HCEC 1CT (cell line): Measurements from ENCODE around the gene PFDN1.

Source experiments
- DNase-seq: peaks from one replicate; pipeline ENCODE4 v3.0.0-alpha.2; 2017

The PFDN1 gene

DNA sequence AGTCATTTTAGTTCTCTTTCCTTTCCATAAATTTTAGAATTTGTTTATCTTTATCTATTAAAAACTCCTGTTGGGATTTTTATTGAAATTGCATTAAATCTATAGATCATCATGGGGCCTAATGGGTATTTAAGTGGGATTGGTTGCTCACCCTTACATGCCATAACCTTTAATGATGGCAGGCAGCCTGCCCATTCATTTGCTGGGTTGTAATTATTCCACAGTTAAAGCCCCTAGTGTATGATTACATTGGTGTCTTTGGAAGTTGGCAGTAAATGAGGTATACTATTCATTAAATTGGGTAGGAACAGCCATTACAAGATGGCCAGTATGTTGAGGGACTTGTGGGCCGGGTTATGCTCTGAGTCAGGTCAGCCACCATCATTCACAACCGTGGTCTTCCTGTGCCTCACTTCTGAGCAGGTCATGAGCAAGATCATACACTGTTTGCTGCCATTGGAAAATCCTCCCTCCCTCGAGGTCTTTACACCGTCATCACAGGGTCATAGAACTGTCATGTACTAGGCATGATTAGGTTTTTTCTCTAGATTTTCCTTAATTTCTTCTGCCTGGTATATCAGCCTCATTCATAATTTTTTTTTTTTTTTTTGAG, 68.4 kb downstream of the PFDN1 start:
- no peak for DNase-seq

DNA sequence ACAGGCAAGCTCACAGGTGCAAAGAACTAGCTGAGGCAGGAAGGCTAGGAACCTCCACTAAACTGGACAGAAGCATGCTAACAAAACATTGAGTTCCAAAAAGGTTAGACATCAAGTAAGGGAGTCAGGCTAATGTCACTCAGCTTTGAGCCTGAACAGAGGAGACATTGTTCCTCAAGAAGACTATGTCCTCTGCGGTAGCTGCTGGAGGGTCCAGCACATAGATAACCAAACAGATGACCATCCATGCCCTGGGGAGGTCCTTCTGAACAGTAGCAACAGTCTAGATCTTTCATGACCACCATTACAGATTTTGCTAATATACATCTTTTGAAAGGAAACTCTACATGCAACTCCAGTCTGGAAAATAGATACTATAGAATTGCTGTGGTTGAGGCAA, 70.2 kb downstream of the PFDN1 start:
- DNase-seq: no peak

DNA sequence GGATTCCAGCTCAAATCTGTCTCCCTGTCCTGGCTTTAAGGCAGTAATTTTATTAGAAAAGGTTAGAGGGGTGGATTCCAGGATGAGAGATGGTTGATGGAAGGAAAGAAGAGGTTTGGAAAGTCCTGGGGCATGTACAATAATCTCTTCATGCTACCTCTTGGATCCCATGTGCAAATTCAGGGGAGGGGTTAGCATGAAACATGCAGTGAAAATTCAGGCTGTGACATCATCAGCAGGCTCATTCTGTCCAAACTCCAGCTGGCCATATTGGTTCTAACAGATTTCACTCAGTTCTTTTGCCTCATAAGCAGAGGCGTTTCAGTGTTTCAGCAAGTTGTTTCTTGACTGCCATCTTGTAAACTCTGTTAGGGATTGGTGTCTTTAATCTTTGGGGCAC, 72.5 kb downstream of the PFDN1 start:
- no peak for DNase-seq

DNA sequence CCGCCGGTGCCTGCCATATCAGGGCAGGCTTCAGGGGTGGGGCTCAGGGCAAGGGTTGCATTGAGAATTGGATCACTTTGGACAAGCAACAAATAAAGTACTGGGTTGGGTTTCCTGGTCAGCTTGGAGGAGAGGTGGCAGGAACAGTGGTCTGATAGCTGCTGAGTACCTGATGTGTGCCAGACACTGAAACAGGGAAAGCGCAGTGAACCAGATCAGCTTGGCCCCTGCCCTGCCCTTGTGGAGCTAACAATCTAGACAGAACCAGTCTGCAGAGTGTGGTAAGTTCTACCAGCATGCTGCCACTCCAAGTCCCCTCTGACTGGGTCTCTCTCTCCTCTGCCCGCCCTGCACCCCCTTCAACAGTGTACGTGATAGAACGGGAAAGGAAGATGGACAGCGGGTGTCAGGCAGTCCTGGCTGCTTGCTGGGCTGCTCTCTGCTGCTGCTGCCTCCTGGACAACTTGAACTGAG, 74.5 kb downstream of the PFDN1 start:
- no peak for DNase-seq

DNA sequence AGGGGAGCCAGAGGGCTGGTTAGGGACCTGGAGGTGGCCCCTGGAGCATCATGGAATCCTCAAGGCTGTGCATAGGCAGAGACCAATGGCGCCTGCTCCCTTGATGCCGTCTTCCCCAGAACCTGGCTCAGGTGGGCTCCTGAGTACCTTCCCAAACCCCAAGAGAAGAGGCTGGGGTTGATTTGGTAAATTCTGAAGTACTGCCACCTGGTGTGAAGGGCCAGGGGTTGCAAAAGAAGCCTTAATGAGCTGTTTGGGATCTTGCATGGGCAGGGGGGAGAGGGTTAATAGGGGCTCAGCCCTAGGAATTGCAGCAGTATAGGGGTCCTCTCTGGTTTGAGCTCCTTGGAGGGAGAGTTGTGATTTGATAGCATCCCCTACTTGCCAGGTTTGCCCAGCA, 75.9 kb downstream of the PFDN1 start:
- no peak for DNase-seq

DNA sequence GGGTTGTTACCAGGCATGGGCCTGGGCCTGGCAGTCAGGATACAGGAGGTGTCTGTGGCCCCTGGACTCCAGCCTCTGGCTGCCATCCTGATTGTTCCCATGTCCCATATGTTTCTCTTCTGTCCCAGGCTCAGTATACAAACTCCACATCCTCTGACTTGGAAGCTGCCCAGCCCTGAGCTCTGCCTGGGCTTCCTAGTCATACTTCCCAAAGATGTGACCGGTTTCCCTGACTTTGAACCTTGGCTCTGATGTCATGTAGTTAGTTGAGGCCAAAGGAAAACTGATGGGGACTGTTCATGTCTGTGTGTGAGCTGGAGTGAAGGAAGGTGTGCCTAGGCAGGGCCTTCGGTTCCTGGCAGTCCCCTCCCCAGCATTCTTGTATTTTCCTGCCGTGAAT, 77.5 kb downstream of the PFDN1 start:
- no peak for DNase-seq

DNA sequence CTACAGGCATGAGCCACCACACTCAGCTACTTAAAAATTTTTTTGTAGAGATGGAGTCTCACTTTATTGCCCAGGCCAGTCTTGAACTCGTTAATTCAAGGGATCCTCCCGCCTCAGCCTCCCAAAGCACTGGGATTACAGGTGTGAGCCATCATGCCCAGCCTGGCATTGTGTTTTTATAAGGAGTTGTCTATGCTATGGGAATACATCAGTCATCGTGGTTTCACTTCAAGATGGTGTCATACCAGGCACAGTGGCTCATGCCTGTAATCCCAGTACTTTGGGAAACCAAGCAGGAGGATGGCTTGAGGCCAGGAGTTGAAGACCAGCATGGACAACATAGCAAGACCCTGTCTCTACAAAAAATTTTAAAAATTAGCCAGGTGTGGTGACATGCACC, 78.2 kb downstream of the PFDN1 start:
- DNase-seq: no peak

DNA sequence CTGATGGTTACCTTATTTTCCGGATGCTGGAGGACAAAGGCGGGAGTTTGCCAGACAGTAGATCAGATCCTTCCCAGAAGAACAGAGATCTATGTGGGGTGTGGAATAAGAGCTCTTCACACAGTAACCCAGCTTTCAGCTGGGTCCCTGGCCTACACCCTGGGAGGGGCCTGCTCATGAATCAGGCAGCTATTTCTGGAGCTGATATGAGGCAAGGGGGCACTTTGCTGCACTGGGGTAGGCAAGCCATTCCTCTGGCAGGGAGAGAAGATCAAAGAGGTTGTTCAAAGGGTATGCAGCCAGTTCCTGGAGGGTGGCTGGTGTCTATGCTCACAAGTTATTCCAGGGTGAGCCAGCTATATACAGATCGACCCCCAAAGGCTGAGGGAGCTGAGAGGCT, 79.3 kb downstream of the PFDN1 start:
- no peak for DNase-seq

DNA sequence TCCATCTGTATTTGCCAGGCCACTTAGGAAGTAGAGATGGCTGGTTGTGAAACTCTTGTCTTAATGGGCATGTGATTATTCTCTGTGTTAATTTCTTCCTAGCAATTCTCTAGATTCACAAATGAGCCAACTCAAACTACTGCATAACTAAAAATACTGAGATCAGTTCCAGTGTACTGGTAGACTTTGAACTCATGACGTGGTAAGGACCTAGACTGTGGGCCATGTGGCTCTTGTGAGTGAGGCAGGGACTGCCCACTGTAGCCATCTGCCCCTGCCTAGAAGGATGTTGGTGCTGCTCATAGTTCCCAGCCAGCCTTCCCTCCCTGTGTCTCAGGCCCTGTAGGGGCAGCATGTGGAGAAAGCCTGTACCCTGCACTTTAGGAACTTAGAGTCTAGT, 80.5 kb downstream of the PFDN1 start:
- DNase-seq: no peak

DNA sequence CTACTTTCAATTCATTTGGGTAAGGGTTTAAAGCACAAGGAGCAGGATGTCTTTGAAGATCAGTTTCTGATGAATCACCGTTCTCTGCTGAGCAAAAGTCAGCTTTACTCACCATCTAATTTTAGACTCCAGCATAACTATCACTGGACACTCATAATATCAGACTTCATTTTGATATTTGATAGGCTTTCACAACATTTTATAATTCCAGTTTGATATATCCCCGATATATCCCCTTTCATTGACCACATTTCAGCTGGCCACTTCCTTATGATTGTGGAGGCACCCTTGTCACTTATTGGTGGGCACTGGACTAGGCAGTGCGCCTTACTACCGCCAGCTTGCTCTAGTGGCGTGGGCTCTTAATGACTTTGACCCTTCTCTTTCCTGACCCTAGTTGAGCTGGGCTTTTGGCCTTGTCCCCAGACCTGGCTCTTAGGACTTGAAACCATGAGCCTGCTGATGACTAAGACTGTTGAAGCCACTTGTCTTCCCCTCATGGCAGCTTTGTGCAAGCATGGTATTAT, 81.1 kb downstream of the PFDN1 start:
- peak; percentile 91 for DNase-seq

DNA sequence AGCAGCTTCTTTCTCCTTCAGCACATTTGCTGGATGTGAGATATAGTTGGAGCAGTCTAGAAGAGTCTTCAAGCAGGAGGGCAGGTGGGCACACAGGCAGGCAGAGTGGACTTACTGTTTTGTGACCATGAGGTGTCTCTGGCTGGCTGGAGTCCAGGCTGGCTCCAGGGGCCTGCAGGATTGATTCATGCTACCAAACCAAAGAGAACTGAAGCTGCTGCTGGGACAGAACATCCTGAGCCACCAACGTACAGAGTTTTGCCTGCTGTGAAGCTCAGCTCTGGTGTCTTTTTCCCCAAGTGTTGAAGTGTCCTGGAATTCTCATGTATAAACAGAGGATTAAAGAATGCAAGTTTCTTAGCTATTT, 82.2 kb downstream of the PFDN1 start:
- no peak for DNase-seq

DNA sequence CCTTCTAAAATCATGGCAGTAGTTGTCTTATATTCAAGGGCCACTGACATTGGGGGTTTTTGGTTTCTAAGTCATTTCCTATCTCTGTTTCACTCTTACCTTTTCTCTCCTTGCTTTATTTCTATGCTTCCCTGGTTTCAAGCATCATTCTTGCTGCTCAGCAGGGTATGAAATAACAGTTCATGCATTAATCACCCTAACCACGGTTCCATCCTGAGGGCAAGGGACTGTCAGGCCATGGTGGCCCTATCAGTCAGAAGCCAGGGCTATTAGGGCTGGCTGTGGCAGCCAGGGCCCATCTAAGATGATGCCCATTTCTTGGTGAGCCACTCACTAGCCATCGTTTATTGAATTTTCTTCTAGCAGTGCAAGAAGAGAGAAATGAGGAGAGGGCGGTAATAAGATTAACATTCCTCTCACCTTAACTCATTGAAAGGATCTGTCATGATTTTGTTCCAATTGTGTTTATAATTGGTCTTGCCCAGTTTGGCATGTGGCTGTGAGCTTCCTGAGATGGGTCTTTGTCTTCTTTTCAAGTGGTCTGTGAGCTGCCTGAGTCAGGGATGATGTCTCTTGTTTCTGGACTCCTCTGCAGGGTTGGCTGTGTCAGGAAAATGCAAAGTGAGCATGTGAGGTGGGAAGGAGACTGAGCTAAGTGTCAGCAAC, 82.7 kb downstream of the PFDN1 start:
- DNase-seq: peak; percentile 48

DNA sequence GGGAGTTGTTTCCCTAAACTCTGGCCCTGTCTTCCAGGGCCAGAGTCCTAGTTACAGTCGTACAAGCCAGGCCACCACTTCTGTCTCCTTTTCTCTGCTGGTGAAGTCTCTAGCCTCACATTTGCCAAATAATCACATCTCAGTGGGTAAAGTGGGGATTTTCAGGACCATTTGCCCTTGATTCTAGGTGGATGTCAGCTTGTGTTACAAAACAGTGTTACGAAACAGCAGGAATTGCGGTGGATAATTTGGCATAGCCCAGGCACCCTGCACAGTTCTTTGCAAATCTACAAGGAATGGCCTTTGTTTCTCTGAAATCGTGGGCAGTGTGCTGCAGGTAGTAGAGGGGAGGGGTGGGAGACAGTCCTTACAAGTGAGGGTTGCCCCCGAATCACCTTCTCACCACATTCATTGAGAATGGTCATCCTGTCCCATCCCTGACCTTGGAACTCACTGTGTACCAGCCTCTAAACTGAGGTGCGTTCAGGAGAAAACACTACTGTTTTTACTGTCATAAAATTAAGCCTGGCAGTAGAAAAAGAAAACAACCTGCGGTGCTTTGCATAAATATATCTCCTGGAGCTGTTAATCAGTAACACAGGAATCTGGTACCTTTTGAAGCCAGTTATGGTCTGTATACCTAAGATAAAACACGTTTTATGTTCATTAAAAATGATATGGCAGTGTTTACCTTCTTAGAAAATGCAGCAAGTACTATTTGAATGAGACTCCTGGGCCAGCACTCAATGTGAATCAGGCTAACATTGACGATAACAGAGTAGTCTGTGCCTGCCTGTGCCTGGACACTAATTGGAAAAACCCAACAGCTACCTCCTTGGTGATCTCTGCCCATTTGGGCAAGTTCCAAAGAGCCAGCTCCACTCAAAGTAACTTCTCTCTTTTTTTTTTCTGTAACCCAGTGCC, 83.6 kb downstream of the PFDN1 start:
- no peak for DNase-seq

DNA sequence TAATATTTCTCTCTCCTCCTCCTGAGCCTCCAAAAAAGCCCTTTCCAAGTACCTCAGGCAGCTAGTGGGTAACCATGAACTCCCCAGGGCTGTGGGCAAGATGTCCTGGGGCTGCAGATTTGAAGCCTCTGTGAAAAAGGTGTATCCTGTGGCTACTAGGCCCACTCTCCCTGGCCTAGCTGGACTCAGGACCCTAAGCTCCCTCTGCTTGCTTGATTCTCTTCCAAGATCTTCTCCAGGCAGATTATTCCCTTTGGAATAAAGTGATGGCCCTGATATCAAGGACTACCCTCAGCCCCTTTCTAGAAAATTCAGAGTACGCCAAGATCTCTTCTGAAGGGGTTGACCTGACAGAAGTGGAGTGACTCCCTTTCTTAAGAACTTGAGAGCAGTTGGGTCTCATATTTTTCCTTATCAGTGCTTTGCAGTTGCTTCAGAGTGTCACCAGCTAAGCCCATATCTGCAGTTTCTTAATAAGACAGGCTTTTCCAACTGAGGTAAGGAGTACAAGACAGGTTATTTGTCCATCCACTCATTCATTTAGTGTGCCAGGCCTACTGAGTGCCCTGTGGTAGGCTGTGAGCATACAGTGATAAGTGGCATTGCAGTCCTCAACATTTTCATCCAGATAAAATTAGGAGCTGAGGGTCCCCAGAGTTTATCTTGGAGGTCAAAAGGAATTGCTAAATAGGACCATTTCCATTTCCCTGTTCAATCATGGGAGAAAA, 85.4 kb downstream of the PFDN1 start:
- DNase-seq: no peak

DNA sequence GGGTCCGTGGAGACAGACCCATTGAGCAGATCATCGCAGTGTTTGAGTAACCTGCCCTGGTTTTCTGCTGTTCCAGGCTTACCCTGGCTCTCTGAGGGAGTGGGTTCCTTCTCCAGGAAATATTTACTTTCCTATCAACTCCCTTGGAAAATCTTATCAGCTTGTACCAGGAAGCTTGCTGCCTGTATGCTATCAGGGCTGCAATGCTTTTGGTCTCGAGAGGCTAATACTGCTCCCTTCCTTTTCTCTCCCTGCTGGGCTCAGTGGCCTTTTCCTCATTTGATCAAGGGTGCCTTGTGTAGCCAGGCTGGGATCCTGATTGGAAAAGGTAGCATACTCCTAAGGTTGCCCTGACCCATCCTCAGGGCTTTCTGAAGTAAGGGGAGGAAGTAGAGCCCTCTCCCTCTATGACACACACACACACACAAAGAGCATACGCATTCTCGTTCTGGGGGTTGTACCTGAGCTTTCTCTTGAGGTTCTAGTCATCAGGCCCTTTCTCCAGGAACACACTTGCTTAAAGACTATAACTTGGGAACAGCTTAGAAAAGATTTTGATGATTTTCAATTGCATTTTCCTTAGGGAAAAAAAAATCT, 86.3 kb downstream of the PFDN1 start:
- DNase-seq: no peak

DNA sequence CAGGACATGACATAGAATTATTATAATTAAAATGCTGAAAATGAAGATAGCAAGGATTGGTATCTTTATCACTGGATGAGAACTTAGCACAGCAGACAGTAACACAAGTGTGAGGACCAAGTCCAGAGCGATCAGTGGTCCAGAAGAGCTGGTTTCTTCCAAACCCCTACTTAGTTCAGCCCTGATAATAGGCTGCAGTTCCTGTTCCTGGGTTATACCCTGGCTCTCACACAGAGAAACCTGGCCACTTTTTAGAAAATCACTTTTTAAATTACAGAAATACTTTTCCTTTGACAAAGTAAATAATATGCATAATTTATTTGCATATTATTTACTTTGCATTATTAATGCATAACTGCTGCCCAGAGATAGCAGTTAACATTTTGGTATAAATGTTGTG, 87.6 kb downstream of the PFDN1 start:
- DNase-seq: no peak

DNA sequence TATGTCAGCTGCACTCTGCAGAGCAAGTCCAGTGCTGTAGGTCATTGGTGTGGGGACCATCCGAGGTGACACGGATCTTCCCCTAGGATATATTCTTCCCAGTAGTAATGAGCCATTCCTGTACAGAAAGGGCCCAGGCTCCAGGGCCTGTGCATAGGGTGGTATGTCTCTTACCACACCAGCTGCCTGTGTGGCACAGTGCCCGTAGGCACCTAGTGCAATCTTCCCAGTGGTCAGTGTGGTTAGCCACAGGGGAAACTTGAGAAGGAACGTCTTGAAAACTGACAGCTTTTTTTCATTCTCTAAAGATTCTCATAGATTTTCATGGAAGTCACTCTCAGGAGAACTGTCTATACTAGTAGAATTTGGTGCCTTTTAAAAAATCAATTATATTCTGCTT, 88.1 kb downstream of the PFDN1 start:
- DNase-seq: peak; percentile 83

DNA sequence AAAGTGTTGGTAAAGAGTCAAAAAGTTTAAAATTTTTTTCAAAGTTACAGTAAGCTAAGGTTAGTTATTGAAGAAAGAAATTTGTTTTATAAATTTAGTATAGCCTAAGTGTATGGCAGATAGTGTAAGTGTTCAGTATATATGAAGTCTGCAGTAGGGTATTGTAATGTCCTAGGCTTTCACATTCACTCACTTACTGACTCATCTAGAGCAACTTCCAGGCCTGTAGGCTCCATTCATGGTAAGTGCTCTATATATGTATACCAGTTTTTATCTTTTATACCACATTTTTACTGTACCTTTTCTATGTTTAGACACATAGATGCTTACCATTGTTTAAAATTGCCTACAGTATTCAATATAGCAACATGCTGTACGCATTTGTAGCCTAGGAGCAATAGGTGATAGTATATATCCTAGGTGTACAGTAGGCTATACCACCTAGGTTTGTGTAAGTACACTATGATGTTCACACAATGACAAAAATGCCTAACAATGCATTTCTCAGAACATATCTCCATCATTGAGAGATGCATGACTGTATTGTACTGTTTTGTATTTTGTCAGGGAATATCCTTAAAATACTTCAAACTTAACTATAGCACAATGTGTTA, 89.4 kb downstream of the PFDN1 start:
- no peak for DNase-seq

DNA sequence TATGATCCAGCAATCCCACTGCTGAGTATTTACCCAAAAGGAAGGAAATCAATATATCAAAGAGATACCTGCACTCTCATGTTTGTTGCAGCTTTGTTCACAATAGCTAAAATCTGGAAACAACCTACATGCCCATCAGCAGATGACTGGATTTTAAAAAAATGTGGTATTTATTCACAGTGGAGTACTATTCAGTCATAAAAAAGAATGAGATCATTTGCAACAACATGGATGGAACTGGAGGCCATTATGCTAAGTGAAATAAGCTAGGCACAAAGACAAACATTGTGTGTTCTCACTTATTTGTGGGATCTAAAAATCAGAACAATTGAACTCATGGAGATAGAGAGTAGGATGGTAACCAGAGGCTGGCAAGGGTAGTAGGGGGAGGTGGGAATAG, 94.8 kb downstream of the PFDN1 start:
- DNase-seq: no peak

DNA sequence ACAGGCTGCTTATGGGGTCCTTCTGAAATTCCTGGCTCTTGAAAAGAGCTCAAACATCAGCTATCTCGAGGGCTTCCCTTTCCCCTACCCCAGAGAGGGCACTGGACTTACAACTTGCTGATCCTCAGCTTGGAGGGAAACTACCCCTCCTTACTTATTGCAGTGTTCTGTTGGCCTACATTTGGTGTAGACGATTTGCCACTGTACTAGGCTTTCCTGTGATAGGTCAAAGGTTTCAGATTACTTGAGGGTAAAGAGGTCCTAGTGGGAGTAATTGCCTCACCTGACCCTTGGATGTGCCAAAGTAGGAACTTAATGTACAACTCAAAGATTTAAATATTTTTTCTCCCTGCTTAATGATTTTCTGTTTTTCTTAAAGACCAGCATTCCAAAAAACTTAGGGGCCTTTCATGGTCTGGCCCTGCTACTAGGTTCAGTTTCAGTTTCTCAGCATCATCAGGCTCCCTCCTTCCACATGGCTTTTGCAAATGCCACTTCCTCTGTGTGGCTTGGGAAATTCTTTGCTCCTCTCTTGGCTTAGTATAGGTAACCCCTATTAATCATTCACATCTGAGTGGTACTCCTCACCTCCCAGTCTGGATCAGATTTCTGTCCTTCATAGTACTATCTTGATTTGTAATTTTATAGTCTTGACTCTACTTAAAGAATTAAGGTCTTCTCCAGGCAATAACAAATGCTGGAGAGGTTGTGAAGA, 95.5 kb downstream of the PFDN1 start:
- no peak for DNase-seq

DNA sequence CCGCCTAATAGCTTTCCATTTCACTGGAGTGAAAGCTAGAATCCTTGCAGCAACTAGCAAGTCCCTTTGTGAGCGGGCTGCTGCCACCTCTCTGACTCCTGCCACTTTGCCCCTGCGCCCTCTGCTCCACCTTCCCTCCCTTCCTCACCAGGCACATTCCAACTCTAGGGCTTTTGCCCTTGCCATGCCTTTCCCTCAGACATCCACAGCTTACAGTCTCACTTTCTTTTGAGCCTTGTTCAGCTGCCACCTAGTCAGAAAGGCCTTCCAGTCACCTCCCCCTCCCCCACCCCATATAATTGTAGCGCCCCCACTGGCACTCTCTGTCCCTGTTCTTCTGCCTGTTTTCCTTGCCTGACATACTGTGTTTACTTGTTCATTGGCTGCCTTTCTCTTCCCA, 96.9 kb downstream of the PFDN1 start:
- no peak for DNase-seq

DNA sequence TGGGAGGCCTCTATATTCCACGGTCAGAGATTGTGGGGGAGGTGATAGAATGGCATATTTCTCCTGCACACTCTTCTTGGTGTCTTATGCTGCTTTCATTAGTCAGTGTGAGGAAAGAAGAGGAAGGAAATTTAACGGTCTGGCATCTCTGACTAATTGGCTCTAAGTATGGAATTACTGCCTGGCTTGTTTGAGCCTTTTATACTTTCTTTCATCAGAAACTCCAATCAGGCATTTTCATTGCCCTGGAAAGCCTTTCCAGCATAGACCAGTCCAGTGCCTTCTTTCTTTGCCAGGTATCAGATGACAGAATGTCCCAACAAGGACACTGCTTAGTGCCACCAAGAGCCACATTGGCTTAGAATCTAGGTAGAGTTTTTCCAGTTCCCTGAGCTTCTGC, 97.7 kb downstream of the PFDN1 start:
- DNase-seq: peak; percentile 42
